ENCODE results near the gene TMEM181. TPM values are rescaled to one million over a fixed set of nuclear protein-coding genes. Genes with fewer than 3 reads are reported as not detected.

Gene TMEM181
- total and polyA plus RNA-seq, 2 donors (not counting 1 experiment from before 2014, with no cell fraction given), result 2.8 to 9.3 TPM

GRCh38 chr6:158677906-158678578 is 118.2 kb downstream of the TMEM181 start:
- no peak overlapping the region for H3K4me2 ChIP-seq (replicated peaks; ENCODE audit: low read depth, low read length, poor library complexity, severe bottlenecking)
- ChIA-PET CTCF (interaction anchor here (0.7 kb wide), 1 partner anchor 18 kb away, joined by 3 read pairs; no protein-coding TSS in a partner anchor), POLR2A (no interaction called here)
- TF ChIP-seq CTCF (IDR thresholded peaks at IDR 0.05), result no peak
- TF ChIP-seq EZH2 (IDR thresholded peaks at IDR 0.05; ENCODE audit: borderline replicate concordance, insufficient read depth, low read depth, low read length, poor library complexity, severe bottlenecking), result no peak
- H2AFZ ChIP-seq (ENCODE audit: insufficient read depth, low read depth, low read length, poor library complexity, severe bottlenecking), result no peak overlapping the region
- H4K20me1 ChIP-seq (ENCODE audit: control insufficient read depth, insufficient read depth, low read length, poor library complexity, severe bottlenecking), result no peaks in the 10 kb centered on the region
- peaks cover 0 to 2% (median 0%) of the 10 kb centered on the region in 4 experiments for H3K27me3 ChIP-seq (replicated peaks in 1 of 4; ENCODE audit: control extremely low read depth in 1 of 4, control insufficient read depth in 3 of 4, insufficient read depth in 4 of 4, low read length in 3 of 4)
- Mint-ChIP-seq H3K9me3 (ENCODE audit: insufficient read depth) (no peaks in the 10 kb centered on the region), H3K27ac (no peak overlapping the region), H3K4me1 (no peaks in the 10 kb centered on the region), H3K4me3 (no peak overlapping the region), H3K27me3 (no peaks in the 10 kb centered on the region)
- intact Hi-C loops (cut with micrococcal nuclease), result no loop called here
- no peaks in the 10 kb centered on the region for H3K79me2 ChIP-seq (ENCODE audit: control insufficient read depth, insufficient read depth, low read length)
- DNase-seq (no peak), ATAC-seq (ENCODE audit: low read depth) (no peak)
- H3K9ac ChIP-seq (ENCODE audit: low read length), result no peak overlapping the region
- H3K9me3 ChIP-seq (ENCODE audit: control extremely low read depth in 1 of 3, control insufficient read depth in 2 of 3, insufficient read depth in 1 of 3, low read length in 2 of 3), result no peaks in the 10 kb centered on the region
- no peaks in the 10 kb centered on the region for H3K36me3 ChIP-seq (replicated peaks in 1 of 2; ENCODE audit: control extremely low read depth in 1 of 2, control insufficient read depth in 1 of 2, extremely low read depth in 1 of 2, insufficient read depth in 2 of 2, low read length in 1 of 2)
- no peaks in the 10 kb centered on the region for H3K4me1 ChIP-seq (ENCODE audit: control insufficient read depth in 2 of 2, insufficient read depth in 2 of 2, low read length in 2 of 2)
- H3K27ac ChIP-seq (ENCODE audit: low read length in 2 of 2), result no peak overlapping the region
- 97% methylated on average over 9 of the region's 11 CpGs for WGBS (ENCODE audit: insufficient coverage)
- H3K4me3 ChIP-seq (ENCODE audit: control extremely low read depth in 1 of 5, extremely low read depth in 1 of 5, insufficient read depth in 1 of 5, low read depth in 2 of 5, low read length in 4 of 5), result no peak overlapping the region

- no peak for DNase-seq
- Mint-ChIP-seq H3K27ac (no peak overlapping the region), H3K9me3 (ENCODE audit: insufficient read depth) (no peaks in the 10 kb centered on the region), H3K27me3 (no peaks in the 10 kb centered on the region), H3K4me3 (no peak overlapping the region), H3K4me1 (no peaks in the 10 kb centered on the region)
- CTCF ChIA-PET, result interaction anchor here (1.7 kb wide), 1 partner anchor 11 kb away, joined by 5 read pairs; no protein-coding TSS in a partner anchor
- Histone ChIP-seq H3K79me2 (ENCODE audit: control insufficient read depth, insufficient read depth, low read length) (no peaks in the 10 kb centered on the region), H2AFZ (ENCODE audit: insufficient read depth, low read depth, low read length, poor library complexity, severe bottlenecking) (no peak overlapping the region), H4K20me1 (ENCODE audit: control insufficient read depth, insufficient read depth, low read length, poor library complexity, severe bottlenecking) (no peaks in the 10 kb centered on the region), H3K36me3 (replicated peaks in 1 of 2; ENCODE audit: control extremely low read depth in 1 of 2, control insufficient read depth in 1 of 2, extremely low read depth in 1 of 2, insufficient read depth in 2 of 2, low read length in 1 of 2) (no peaks in the 10 kb centered on the region), H3K4me3 (ENCODE audit: control extremely low read depth in 1 of 5, extremely low read depth in 1 of 5, insufficient read depth in 1 of 5, low read depth in 2 of 5, low read length in 4 of 5) (no peak overlapping the region), H3K27ac (ENCODE audit: low read length in 2 of 2) (no peak overlapping the region), H3K27me3 (replicated peaks in 1 of 4; ENCODE audit: control extremely low read depth in 1 of 4, control insufficient read depth in 3 of 4, insufficient read depth in 4 of 4, low read length in 3 of 4) (no peaks in the 10 kb centered on the region), H3K9me3 (ENCODE audit: control extremely low read depth in 1 of 3, control insufficient read depth in 2 of 3, insufficient read depth in 1 of 3, low read length in 2 of 3) (no peaks in the 10 kb centered on the region), H3K9ac (ENCODE audit: low read length) (no peak overlapping the region), H3K4me2 (replicated peaks; ENCODE audit: low read depth, low read length, poor library complexity, severe bottlenecking) (no peak overlapping the region), H3K4me1 (ENCODE audit: control insufficient read depth in 2 of 2, insufficient read depth in 2 of 2, low read length in 2 of 2) (no peaks in the 10 kb centered on the region)
- TF ChIP-seq CTCF (IDR thresholded peaks at IDR 0.05) (no peak), EZH2 (IDR thresholded peaks at IDR 0.05; ENCODE audit: borderline replicate concordance, insufficient read depth, low read depth, low read length, poor library complexity, severe bottlenecking) (no peak)
- intact Hi-C loops (cut with micrococcal nuclease), result no loop called here
- ATAC-seq (ENCODE audit: low read depth), result no peak
- WGBS (ENCODE audit: insufficient coverage), result no CpG with 5 or more reads among the region's 2 CpGs
- POLR2A ChIA-PET, result no interaction called here
Measured at GRCh38 chr6:158680015-158680414, 120.1 kb downstream of the TMEM181 start.
